Airway epithelial cell (primary cell): Measurements from ENCODE around the gene CMTM7. TPM values are rescaled to one million over a fixed set of nuclear protein-coding genes. Genes with fewer than 3 reads are reported as not detected.

Experiments
- total RNA-seq: library from RNA; depleted of rRNA; stranded (reverse); fragments of >200 nt; gene quantifications from 2 replicates; pipeline ENCODE4 v1.2.3, GENCODE V29; 2015

The CMTM7 gene, protein sequence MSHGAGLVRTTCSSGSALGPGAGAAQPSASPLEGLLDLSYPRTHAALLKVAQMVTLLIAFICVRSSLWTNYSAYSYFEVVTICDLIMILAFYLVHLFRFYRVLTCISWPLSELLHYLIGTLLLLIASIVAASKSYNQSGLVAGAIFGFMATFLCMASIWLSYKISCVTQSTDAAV
- 27.1 and 32.7 TPM in 2 replicates for total RNA-seq

DNA sequence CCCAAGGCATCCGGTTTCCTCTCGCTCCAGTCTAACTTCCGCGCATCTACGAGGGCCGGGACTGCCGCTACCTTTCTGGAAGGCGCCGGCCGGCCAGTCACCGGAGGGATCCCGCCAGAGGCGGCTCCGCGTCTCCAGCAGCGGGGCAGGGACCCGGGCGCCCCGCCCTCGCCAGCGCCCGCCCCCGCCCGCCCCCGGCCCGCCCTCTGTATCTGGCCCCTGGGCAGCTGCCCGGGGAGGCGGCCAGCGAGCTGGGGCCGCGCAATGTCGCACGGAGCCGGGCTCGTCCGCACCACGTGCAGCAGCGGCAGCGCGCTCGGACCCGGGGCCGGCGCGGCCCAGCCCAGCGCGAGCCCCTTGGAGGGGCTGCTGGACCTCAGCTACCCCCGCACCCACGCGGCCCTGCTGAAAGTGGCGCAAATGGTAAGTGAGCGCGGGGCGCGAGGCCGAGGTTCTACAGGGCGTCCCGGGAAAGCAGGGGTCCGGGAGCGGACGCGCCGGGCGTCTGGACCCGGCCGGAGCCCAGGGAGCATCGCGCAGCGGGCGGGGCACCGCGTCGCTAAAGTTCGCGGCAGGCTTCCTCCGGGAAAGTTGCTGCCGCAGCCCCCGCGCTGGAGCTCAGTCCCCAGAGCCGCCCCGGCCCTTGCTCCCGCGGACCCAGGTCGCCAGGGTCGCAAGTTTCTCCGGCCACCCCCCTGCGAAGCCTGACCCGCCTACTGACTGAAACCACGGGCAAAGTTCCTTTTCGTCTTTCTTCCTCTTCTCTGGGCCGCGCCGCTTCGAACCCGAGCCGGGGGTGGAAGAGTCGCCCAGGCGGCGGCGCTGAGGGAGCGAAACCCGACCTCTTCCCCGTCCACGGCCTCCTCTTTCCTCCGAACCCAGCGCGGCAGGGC, at the start of gene CMTM7:
TSS of gene CMTM7 (plus strand) at position 211 of the 893 bp plus-strand sequence. CDS start at position 265, 54 bp downstream.

DNA sequence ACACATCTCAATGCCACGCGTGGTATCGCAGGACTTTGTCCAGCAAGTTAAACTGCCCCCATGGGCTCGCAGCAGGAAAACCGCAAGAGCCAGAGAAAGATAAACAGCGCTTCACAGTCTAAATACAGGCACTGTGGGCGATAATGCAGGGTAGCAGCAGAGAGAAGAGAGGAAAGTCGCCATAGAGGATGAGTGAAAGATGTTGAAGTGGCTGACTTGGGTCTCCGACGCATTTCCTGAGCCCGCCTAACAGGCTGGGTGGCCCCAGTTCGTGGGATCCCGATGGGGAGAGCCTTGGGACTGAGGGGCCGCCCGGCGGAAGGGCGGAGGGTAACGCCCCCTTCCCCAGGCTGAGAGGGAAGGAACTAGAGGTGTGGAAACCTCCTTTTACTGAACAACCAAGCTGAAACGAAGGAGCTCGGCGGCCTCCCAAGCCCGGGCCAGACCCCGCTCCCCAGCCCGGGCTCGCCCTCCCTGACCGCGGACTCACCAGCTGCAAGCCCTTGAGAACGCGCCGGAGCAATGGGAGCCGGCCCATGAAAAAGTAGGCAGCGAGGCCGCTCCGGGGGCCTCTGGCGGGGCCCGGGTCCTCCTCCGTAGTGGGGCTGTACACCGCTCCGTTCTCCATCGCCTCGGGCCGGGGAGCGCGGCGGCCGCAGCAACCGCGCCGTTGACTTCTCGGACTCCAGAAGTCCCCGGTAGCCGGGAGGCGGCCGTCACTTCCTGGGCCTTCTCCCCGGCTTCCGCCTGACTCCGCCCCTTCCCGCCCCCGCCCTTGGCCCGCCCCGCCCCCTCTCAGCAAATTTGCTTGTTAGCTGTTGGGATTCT, 110.7 kb downstream of the CMTM7 start, which contains the start of gene CMTM6:
TSS of gene CMTM6 (minus strand) at position 735 of the 828 bp plus-strand sequence. CDS start at position 628, 107 bp downstream.

Other genes with a start within 250 kb of the CMTM7 start
- 6.9 and 7.8 TPM in 2 replicates for gene CMTM8, start 153.2 kb upstream of the CMTM7 start, total RNA-seq
- gene CMTM6, start 111.0 kb downstream of the CMTM7 start, total RNA-seq, result 69.6 and 114 TPM in 2 replicates
- 28.6 and 33.4 TPM in 2 replicates for gene DYNC1LI1, start 179.0 kb downstream of the CMTM7 start, total RNA-seq